GM19240 (cell line): Measurements from ENCODE around the gene TOMM40L.
"Not testable (repeated sequence)": the region's sequence is repeated elsewhere in the genome, so short reads cannot be mapped to it uniquely, and the experiment has no call there.

ENCODE experiments used
- DNase-seq: peaks from one replicate; pipeline ENCODE4 v3.0.0; 2011; ENCODE audit warnings: low spot score; ENCODE audit not compliant: insufficient read length

TOMM40L gene

DNA sequence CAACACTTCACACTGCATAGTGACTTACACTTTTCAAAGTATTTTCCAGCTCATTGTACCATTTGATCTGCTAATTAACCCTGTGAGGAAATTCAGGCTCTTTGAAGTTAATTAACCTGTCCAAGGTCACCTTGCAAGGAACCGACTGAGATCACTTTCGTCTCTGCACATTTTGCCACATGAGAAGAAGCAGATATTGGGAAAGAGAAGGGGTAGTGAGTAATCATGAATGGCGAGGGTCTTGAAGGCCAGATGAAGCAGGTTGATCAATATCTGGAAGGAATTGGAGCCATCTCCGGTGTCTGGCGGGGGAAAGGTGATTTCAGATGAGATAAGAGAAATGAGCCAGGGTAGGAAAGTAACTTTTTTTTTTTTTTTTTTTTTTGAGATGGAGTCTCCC lies 5.9 kb upstream of the TOMM40L start:
- DNase-seq, result no peak

DNA sequence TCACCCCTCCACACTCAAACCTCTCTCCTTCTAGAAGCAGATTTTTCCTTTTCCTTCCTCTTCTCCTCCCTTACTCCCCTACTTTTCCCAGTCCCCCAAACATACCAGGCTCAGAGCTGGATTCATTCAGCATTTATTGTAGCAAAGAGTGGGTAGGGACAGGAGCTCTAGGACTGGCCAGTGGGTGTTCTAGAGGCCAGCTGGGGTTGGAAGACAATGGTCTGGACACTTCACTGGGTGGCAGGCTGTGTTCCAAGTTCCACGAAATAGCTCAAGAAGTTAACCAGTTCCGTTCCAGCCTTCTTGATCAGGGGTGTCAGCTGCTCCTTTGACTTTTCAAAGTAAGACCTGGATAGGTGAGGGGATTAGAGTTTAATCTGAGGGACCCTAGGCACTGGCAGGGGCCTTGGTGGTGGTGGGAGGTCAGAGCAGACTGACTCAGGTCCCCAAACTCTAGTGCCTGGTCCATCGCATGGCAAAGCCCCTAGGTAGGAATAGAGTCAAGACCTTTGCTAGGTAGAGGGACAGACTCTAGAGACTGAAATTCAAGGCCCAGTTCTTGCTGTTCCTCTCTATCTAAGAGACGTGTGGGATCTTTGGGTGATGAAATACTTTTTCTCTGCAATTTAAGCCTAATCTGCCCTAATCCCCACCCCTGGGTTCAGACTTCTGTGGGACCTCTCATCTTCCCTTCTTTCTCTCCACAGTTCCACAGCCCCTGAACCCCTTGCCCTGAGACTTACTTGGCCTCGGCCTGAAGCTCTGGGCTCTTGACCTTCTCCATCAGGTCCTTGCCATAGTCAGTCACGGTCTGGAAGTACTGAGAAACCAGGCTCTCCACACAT lies 3.5 kb upstream of the TOMM40L start:
- no peak for DNase-seq

DNA sequence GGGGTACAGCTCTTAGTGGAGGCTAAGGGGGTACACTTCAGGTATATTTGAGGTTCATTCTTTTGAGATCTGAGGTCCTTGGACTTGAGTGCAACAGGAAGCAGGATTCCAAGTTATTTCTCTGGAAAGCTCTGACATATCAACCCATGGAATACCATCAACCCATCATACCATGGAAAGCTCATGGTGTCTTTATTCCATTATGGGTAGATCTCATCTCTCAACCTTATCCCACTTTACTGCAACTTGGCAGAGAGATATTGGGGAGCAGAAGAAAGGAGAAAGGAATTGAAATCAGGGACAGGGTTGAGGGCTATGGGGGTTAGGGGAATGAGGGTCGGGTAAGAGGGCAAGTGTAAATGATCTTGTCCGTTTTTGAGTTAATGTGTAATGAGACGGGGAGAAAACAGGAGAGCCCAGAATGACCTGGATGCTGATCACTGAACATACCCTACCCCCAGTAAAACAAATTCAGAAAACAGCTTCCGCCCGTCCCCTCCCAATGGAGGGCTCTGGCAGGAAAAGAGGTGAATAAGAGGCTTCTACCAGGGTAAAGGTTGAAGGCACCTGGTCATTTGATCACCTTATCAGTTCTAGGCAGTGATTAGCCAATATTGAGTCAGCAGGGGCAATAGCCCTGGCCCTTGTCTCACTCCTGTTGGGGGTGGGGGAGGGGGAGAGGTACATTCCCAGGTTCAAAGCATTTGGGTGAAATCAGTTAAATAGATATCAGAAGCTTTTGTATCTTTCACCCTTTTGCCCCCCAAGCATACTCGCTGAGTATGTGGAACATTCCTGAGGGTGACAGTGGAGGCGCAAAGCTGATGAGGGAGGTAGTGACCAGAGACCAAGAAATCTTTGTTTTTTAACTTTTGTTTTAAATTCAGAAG lies 1.8 kb upstream of the TOMM40L start:
- no peak for DNase-seq

DNA sequence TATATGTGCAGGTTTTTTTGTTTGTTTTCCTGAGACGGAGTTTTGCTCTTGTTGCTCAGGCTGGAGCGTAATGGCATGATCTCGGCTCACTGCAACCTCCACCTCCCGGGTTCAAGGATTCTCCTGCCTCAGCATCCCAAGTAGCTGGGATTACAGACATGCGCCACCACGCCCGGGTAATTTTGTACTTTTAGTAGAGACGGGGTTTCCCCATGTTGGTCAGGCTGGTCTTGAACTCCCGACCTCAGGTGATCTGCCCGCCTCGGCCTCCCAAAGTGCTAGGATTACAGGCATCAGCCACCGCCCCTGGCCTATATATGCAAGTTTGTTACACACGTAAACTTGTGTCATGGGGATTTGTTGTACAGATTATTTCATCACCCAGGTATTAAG lies 1.2 kb upstream of the TOMM40L start:
- DNase-seq, result not testable (repeated sequence)

- DNase-seq, result no peak
Observed at GRCh38 chr1:161225178-161225533, 704 bp upstream of the TOMM40L start.

DNA sequence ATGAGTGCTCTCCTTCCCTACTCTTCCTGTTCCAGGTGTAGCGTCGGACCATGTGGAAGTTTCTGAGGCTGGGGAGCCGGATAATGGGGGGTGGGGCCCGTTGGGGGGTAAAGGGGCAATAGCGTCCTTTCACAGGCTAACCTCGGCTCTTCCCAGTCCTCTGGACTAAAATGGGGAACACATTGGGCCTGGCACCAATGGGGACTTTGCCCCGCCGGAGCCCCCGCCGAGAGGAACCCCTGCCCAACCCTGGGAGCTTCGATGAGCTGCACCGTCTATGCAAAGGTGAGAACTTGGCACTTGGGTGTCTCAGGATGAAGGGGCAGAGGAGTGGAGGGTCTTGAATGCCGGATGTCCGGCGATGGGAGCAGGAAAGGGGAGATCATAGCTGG lies 456 bp downstream of the TOMM40L start:
- DNase-seq, result no peak

DNA sequence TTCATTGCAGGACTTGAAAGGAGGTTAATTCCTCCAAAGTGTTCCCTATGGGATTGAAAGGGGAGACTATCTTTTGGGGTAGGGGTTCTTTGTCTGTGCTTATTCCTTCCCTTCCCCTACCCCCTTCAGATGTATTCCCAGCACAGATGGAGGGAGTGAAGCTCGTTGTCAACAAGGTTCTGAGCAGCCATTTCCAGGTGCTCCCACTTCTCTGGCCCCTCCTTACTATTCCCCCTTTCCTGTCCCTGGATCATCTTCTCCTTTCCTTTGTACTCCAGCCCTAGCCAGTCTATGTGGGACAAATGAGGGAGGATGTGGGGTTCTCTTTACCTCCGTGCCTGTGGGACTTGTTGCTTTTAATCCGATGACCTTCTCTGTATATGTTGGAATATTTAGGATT lies 899 bp downstream of the TOMM40L start:
- DNase-seq, result no peak

GRCh38 chr1:161227196-161227871 lies 1.5 kb downstream of the TOMM40L start:
- DNase-seq, result peak; percentile 59

GRCh38 chr1:161228032-161228431 lies 2.2 kb downstream of the TOMM40L start:
- no peak for DNase-seq

- no peak for DNase-seq
Observed at GRCh38 chr1:161229896-161230295, 4.0 kb downstream of the TOMM40L start.

DNA sequence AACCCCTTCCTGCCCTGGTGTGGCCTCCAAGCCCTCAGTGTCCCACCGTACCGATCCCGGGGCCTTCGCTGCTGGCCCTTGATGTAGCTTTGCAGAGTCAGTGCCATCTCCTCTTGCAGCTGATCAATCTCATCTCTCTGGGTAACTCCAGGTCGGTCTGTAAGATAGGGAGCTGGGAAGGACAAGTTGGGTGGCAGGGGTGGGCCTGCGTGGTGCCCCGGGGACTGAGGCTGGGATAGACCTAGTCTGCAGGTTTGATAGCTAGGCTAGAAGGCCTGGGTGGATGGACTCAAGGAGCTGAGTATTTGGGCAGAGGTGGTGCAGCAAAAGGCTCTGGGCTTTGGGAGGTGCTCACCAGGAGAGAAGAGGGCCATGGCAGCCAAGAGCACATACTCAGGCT lies 4.9 kb downstream of the TOMM40L start:
- DNase-seq, result no peak

- DNase-seq, result no peak
Observed at GRCh38 chr1:161233102-161233501, 7.2 kb downstream of the TOMM40L start.

GRCh38 chr1:161235957-161236775 lies 10.3 kb downstream of the TOMM40L start:
- DNase-seq, result no peak

DNA sequence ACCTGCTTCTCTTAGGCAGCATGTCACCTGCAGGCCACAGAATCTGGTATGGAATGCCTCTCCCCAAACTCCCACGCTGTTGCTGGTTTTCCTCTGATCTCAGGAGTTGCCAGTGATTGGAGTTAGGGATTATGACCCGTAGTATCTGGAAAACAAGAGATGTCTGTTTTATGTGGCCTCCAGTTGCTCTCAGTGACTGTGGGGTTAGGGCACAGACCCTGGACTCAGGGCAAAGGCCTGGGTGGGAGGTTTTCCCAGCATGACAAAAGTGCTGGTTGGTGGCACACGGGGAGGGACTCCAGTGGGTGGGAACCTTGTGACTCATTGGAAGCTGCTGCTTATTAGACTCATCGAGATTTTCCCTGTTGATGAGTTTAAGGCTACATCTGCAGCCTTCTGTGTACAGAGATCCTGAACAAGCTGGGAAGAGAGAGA lies 12.2 kb downstream of the TOMM40L start, which contains the start of gene NR1I3:
Gene NR1I3 (minus strand): TSS at position 165 of the 435 bp plus-strand sequence. CDS start 1,638 bp downstream, outside the sequence.
- DNase-seq, result no peak

DNA sequence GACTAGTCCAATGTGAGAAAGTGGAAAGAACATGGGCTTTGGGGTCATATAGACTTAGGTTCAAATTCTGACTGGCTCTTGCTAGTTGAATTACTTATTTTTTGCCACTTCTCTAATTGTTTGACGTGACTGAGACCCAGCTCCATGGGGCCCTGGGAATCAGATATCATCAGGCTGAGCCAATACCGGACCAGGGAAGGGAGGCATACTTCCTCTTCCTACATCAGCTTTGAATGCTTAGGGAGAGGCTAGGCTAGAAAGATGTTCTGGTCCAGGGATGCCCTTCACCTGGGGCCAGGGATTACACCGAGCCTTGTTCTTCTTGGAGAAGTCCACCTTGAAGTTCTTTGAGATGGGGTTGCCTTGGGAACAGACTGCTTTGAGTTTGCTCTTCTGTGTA lies 15.8 kb downstream of the TOMM40L start:
- no peak for DNase-seq

DNA sequence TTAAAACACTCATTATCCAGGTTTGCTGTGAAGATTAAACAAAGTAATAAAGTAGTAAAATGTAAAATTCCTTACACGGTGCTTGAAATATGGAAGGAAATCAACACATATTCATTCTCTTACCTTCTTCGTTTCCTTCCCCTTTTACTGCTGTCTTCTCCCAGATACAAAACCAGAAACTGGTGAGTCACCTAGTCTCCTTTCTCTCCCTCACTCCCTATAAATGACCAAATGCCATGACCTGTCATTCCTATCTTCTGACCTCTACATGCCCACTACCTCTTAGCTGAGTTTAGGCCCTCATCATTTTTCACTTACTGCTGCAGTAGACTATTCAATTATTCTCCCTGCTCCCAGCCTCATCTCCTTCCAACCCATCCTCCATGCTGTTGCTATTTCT lies 16.5 kb downstream of the TOMM40L start:
- no peak for DNase-seq

- no peak for DNase-seq
Observed at GRCh38 chr1:161244888-161245287, 19.0 kb downstream of the TOMM40L start.

GRCh38 chr1:161250100-161250499 lies 24.2 kb downstream of the TOMM40L start:
- not testable (repeated sequence) for DNase-seq

DNA sequence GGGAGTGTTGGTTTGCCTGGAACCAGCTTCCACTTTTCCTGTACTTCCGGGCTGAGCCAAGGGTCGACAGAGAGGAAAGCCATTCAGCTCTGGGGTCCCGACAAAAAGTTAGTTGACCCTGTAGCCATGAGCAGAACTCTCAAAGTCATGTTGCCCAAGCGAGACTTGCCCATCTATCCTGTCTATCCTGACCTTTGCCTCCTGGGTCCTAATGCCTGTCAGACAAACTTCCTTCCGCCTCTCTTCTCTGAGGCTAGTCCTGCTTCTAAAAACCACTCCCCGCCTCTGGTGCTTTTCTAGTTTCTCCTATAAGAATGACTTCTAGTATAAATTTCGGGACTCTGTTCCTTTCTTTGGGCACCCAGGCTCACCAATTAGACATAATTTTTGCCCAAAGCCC lies 25.0 kb downstream of the TOMM40L start:
- DNase-seq, result no peak

DNA sequence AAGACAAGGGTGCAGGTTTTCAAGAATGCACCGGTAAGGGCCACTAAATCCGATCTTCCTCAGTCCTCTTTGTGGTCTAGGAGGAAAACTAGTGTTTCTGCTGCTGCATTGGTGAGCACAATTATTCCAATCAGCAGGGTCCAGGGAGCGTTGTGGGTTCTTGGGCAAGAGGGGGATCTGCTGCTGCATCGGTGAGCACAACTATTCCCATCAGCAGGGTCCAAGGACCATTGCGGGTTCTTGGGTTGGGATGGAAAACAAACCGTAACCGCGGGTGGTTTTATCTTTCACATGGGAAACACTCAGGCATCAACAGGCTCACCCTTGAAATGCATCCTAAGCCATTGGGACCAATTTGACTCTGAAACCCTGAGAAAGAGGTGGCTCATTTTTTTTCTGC lies 25.7 kb downstream of the TOMM40L start:
- no peak for DNase-seq

DNA sequence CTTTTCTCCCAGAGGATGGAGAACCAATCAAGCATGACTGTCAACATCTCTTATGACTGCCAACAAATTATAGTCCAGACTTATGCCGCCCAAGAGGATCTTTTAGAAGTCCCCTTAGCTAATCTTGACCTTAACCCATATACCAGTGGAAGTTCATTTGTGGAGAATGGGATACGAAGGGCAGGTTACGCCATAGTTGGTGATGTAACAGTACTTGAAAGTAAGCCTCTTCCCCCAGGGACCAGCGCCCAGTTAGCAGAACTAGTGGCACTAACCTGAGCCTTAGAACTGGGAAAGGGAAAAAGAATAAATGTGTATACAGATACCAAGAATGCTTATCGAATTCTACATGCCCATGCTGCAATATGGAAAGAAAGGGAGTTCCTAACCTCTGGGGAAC lies 29.4 kb downstream of the TOMM40L start:
- not testable (repeated sequence) for DNase-seq
